Left renal pelvis (tissue), 4 donors: Measurements from ENCODE around the gene LRP1-AS. TPM values are rescaled to one million over a fixed set of nuclear protein-coding genes. Genes with fewer than 3 reads are reported as not detected.

ENCODE experiments used
- DNase-seq, 4 donors: peaks; one replicate each; pipeline ENCODE4 v3.0.0-alpha.2; 2013; ENCODE audit warnings: low read depth in 4 of 4, low spot score in 3 of 4
- polyA plus RNA-seq, 4 donors: library from polyadenylated mRNA; unstranded; fragments of 120-200 nt; gene quantifications; one replicate each; pipeline ENCODE4 v1.2.1, GENCODE V29; 2013; ENCODE audit not compliant: insufficient read length in 4 of 4

Gene LRP1-AS
- polyA plus RNA-seq, 4 donors: 0.53 TPM; not detected in 3

- DNase-seq: no peak
Measured at GRCh38 chr12:57181072-57181471, 33.7 kb upstream of the LRP1-AS start.

- no peak for DNase-seq
Measured at GRCh38 chr12:57180321-57180989, 33.0 kb upstream of the LRP1-AS start.

DNA sequence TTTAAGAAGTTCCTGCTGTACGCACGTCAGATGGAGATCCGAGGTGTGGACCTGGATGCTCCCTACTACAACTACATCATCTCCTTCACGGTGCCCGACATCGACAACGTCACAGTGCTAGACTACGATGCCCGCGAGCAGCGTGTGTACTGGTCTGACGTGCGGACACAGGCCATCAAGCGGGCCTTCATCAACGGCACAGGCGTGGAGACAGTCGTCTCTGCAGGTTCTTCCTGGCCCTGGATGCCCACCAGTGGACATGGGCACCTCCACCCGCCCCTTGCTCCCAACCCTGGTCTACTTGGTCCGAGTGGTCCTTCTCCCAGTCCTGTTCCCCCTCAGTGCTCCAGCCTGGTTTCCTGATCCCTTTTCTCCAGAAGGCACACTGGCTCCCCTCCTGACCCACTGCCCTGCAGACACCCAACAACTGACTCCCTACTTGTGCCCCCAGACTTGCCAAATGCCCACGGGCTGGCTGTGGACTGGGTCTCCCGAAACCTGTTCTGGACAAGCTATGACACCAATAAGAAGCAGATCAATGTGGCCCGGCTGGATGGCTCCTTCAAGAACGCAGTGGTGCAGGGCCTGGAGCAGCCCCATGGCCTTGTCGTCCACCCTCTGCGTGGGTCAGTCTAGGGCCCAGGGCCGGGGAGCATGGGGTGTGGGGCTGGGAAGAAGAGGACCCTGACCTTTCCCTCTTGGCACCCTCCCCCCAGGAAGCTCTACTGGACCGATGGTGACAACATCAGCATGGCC lies 32.1 kb upstream of the LRP1-AS start:
- DNase-seq: no peak

DNA sequence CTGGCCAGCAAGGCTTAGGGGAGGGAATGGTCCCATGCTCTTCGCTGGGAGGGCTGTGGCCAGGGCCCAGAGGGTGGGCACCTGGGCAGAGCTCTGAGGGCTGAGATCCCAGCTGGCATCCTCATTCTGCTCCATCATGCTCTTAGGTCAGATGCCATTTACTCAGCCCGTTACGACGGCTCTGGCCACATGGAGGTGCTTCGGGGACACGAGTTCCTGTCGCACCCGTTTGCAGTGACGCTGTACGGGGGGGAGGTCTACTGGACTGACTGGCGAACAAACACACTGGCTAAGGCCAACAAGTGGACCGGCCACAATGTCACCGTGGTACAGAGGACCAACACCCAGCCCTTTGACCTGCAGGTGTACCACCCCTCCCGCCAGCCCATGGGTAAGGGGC lies 30.8 kb upstream of the LRP1-AS start:
- DNase-seq: no peak

- no peak for DNase-seq
Measured at GRCh38 chr12:57177354-57177753, 29.9 kb upstream of the LRP1-AS start.

DNA sequence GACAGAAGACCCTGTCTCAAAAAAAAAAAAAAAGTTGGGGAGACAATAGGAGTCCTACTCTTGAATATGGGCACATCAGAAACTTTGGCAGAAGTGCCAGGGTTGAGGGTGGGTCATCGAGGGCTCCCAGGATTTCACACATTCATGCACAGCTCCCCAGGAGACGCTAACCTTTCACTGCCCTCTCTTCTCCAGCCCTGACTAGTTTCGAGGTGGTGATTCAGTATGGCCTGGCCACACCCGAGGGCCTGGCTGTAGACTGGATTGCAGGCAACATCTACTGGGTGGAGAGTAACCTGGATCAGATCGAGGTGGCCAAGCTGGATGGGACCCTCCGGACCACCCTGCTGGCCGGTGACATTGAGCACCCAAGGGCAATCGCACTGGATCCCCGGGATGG lies 29.4 kb upstream of the LRP1-AS start:
- no peak for DNase-seq

DNA sequence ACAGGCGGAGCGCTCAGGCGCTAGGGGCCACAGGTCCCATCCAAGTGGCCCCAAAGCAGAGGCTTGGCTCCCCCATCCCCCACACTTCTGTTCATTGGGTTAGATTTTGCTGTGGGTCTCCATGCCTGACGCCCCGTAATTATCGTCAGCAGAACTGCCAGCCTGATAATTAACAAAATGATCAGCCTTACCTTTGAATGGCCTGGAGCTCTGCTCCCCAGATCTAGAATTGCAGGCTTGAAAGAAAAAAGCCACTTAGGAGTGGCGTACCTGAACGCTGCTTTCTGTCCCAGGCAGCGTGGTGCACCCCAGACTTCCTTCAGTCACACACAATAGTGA lies 28.7 kb upstream of the LRP1-AS start:
- no peak for DNase-seq

DNA sequence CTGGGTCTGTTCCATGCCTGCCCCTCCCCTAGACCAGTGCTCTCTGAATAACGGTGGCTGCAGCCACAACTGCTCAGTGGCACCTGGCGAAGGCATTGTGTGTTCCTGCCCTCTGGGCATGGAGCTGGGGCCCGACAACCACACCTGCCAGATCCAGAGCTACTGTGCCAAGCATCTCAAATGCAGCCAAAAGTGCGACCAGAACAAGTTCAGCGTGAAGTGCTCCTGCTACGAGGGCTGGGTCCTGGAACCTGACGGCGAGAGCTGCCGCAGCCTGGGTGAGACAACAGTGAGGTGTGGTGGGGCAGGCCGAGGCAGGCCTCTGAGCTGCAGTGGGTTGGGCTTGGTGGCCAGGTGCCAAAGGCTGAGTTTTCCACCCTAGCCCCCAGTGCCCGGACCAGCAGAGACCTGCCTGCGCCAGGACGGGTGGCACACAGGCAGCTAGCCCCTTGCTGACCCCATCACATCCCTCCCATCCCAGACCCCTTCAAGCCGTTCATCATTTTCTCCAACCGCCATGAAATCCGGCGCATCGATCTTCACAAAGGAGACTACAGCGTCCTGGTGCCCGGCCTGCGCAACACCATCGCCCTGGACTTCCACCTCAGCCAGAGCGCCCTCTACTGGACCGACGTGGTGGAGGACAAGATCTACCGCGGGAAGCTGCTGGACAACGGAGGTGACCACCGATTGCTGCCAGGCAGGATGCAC lies 28.2 kb upstream of the LRP1-AS start:
- peak in 3 of 4 donors; percentile 18 to 43 (median 23) for DNase-seq

GRCh38 chr12:57173683-57174082 lies 26.3 kb upstream of the LRP1-AS start:
- DNase-seq: no peak

- DNase-seq: no peak
Measured at GRCh38 chr12:57173089-57173488, 25.7 kb upstream of the LRP1-AS start.

DNA sequence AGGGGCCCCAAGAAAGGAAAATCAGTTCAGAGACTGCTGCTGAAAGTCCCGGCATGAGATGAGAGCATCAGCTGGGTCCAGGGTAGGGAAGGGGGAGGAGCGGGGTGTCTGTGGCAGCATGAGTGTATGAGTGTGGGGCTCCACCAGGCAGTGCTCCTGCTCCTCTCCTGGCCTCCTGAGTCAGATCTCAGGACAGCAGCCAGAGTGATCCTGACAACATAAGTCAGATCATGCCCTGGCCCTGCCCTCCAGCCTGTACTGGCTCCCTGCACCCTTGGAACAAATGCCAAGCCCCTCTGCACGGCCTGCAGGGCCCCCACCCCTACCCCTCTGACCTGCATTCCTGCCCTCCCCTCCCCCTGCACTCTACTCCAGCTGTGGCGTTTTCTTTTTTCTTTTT lies 24.2 kb upstream of the LRP1-AS start:
- DNase-seq: no peak

- DNase-seq: no peak
Measured at GRCh38 chr12:57170927-57171326, 23.5 kb upstream of the LRP1-AS start.

DNA sequence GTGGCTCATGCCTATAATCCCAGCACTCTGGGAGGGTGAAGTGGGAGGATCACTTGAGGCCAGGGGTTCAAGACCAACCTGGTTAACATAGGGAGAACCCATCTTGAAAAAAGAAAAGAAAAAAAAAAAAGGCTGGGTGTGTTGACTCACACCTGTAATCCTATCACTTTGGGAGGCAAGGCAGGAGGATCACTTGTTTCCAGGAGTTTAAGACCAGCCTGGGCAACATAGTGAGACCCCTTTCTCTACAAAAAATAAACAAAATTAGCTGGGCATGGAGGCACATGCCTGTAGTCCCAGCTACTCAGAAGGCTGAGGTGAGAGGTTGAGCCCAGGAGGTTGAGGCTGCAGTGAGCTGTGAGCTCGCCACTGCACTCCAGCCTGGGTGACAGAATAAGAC lies 23.0 kb upstream of the LRP1-AS start:
- no peak for DNase-seq

- no peak for DNase-seq
Measured at GRCh38 chr12:57169969-57170368, 22.6 kb upstream of the LRP1-AS start.

- no peak for DNase-seq
Measured at GRCh38 chr12:57169046-57169795, 21.8 kb upstream of the LRP1-AS start.

- DNase-seq: no peak
Measured at GRCh38 chr12:57168058-57168457, 20.6 kb upstream of the LRP1-AS start.

DNA sequence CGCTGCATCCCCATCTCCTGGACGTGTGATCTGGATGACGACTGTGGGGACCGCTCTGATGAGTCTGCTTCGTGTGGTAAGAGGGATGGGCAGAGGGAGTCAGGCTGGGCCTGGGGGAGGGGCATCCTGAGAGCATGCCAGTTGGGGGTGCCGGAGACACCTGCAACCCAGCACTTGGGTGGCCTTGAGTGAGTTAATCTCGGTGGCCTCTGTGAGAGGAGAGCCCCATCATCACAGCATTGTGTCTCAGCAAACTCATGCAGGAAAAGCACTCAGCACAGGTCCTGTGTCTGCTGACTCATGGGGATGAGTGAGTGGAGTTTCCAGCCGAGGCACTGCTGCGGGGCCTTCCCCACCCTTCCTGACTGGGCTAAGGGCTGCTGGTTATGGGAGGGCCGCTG lies 19.6 kb upstream of the LRP1-AS start:
- DNase-seq: no peak

GRCh38 chr12:57165741-57166140 lies 18.3 kb upstream of the LRP1-AS start:
- DNase-seq: no peak

- DNase-seq: no peak
Measured at GRCh38 chr12:57164966-57165625, 17.7 kb upstream of the LRP1-AS start.

GRCh38 chr12:57164454-57164853 lies 17.0 kb upstream of the LRP1-AS start:
- no peak for DNase-seq
